HG03439 (cell line): Measurements from ENCODE around the gene RPS6KA4.

Experiments used
- ATAC-seq: cut with Tn5 transposase; IDR thresholded peaks from one replicate; pipeline ENCODE4 v1.9.1; 2021; ENCODE audit warnings: mild to moderate bottlenecking, moderate library complexity; ENCODE audit not compliant: unreplicated experiment

RPS6KA4 gene

DNA sequence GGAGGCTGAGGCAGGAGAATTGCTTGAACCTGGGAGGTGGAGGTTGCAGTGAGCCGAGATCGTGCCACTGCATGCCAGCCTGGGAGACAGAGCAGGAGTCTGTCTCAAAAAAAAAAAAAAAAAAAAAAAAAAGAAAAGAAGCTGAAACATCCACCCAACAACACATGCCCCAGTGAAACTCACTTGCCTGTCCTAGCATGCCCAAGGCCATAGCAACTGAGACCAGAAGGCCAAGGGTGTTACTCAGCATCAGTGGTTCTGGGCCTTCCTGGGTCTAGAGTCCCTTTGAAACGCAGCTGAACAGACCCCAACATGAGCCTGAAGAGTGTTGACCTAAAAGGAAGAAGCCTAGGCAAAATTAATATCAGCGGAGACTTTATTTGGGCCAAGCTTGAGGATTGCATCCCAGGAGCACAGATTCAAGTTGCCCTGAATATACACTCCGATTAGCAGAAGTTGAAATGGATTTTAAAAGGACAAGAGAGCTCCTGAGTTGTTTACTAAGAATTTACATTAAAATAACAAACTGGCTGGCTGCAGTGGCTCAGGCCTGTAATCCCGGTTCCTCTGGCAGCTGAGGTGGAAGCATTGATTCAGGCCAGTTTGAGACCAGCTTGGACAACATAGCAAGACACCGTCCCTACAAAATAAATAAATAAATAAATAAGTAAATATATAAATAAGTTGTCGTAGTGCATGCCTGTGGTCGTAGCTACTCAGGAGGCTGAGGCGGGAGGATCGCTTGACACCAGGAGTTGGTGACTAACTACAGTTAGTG is 34.1 kb upstream of the RPS6KA4 start:
- no peak for ATAC-seq

DNA sequence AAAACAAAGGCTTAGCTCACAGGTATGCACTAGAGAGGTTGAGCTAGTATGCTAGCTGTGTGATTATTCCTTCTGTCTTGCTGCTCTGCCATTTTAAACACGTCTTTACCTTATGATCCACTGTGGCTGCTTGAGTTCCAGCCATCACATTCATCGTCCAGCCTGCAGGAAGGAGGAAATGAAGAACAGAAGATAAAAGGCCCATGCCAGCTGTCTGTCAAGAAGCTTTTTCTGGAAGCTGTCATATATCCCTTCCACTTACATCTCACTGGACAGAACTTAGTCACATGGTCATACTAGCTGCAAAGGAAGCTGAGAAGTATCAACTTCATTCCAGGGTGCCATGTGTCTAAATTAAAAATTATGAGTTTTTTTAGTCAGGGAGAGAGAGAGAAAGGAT is 31.6 kb upstream of the RPS6KA4 start:
- no peak for ATAC-seq

- no peak for ATAC-seq
Measured at GRCh38 chr11:64327993-64328392, 31.0 kb upstream of the RPS6KA4 start.

- ATAC-seq: no peak
Measured at GRCh38 chr11:64330888-64331287, 28.1 kb upstream of the RPS6KA4 start.

DNA sequence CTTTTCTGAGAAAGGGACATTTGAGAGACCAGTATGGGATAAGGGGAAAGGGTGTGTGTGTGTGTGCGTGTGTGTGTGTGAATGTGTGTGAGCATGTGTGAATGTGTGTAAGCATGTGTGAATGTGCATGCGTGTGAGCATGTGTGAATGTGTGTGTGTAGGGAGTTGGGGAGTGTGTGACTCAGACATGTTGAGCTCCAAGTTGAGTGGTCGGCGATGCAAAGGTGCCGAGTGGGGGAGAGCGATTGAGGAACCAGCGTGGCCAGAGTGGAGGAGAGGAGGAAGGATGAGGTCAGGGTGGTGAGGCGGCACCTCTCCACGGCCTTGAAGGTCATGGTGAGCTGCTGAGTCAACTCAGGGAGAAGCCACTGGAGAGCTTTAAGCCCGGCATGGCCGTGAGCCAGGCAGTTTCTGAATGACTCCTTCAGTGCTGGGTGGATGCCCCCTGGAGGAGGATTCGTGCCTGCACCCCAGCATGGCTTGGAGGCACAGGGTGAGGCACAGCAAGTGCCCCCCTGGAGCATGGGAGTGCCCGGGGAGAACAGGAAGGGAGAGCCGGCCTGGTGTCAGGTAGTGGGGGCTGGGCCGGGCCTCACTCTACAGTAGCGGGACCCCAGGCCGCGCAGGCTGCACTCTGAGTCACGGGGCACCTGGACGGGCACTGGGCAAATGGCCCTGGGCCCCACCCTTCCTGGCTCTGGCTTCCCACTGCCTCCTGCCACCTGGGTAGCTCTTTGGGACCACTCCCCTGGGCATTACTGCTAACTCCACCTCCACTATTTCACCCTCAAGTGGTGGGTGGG is 27.2 kb upstream of the RPS6KA4 start:
- ATAC-seq: peak; percentile 51

GRCh38 chr11:64333556-64333955 is 25.4 kb upstream of the RPS6KA4 start:
- no peak for ATAC-seq

DNA sequence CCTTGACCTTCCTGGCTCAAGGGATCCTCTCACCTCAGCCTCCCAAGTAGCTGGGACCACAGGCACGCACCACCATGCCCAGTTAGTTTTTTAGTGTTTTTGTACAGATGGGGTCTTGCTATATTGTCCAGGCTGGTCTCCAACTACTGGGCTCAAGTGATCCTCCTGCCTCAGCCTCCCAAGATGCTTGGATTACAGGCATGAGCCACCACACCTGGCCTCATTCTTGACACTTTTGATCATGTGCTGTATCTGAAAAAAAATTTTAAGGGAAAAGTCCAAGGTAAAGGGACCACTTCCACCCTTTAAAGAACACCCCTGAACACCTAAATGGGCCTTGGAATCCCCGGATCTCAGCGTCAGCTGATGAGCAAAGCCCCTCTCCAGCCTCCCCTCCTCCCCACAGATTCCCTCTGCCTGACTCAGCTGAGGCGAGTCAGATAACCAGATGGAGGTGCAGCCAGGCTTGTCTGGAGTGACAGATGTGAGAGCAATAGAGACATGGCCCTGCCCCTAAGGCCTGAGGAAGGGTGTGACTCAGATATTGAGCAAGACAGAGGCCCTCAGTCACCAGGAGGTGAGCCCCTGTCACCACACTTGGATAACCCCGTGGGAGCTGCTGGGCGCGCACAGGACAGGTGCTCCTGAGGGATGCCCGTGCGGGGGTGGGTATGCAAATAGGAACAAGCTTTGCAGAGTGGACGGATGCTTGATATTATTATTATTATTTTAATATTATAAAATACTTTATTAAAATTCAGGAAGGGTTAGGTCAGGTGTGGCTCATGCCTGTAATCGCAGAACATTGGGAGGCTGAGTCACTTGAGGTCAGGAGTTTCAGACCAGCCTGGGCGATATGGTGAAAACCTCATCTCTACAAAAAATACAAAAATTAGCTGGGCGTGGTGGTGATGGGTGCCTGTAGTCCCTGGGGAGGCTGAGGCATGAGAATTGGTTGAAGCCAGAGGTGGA is 23.9 kb upstream of the RPS6KA4 start:
- ATAC-seq: peak; percentile 73

GRCh38 chr11:64337538-64338249 is 21.3 kb upstream of the RPS6KA4 start:
- no peak for ATAC-seq

GRCh38 chr11:64338716-64339115 is 20.2 kb upstream of the RPS6KA4 start:
- no peak for ATAC-seq

DNA sequence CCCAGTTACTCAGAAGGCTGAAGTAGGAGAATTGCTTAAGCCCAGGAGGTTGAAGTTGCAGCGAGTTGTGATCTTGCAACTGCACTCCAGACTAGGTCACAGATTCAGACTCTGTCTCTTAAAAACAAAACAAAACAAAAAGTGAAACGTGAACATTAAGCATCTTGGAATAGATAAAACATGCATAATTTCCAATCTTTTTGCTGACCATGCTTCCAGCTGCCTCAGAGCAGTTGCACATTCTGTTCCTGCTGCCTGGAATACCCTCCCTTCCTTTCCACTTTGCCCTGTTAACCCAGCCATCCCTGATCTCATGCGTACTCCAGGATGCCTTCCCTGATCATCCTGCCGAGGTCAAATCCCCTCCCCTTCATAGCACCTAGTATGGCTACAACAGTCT is 19.7 kb upstream of the RPS6KA4 start:
- no peak for ATAC-seq

DNA sequence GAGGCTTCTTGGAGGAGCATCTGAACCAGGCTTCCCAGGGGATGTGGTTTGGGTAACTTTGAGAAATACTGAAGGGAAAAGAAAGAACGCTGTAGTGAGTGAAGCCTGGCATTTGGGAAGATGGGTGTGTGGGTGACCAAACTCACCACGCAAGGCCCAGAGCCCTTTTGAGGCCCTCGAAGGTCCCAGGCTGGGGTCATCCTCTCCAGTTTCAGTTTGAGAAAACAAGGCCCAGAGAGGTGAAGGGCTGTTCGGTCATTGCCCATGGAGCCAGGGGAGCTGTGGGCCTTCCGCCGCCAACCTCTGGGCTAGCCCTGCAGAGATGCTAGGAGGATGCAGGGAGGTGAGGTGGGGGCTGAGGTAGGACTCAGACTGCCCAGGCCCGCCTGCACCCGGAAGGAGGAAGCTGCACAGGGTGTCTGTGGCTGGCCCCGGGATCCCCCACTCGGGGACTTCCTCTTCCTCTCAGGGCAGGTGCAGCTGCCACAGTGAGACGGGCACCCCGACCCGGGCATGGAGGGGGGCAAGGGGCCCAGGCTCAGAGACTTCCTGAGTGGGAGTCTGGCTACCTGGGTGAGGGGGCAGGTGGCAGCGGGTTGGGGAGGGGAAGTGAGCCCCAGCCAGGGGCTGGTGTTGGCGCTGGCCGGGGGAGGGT is 19.1 kb upstream of the RPS6KA4 start, which contains the start of gene CCDC88B:
Gene CCDC88B (plus strand): TSS at position 451 of the 655 bp plus-strand sequence. CDS start 63 bp downstream, at position 514.
- ATAC-seq: peak; percentile 38

DNA sequence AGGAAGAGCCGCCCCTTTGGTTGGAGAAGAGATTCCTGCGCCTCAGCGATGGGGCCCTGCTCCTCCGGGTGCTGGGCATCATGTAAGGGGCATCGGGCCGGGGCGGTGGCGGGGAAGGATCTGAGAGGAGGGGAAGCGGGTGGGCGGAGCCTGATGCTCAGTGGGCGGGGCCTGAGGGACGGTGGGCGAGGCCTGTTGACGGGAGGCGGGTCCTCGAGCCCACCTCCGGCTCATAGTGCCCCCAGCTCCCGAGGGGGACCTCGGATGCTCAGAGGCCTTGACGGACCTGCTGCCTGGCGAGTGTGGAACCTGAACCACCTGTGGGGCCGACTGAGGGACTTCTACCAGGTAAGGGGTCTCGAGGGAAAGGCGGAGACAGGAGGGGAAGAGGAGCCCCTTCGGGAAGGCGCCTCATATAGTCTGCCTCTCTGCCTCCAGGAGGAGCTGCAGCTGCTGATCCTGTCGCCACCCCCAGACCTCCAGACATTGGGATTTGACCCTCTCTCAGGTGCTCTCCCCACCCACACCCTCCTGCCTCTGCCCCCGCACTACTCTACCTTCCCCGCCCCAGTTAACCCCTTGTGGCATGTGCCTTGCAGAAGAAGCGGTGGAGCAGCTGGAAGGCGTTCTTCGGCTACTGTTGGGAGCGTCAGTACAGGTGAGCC is 18.2 kb upstream of the RPS6KA4 start:
- ATAC-seq: peak; percentile 35

GRCh38 chr11:64341429-64341828 is 17.5 kb upstream of the RPS6KA4 start:
- no peak for ATAC-seq

- peak; percentile 39 for ATAC-seq
Measured at GRCh38 chr11:64341851-64342791, 16.8 kb upstream of the RPS6KA4 start.

DNA sequence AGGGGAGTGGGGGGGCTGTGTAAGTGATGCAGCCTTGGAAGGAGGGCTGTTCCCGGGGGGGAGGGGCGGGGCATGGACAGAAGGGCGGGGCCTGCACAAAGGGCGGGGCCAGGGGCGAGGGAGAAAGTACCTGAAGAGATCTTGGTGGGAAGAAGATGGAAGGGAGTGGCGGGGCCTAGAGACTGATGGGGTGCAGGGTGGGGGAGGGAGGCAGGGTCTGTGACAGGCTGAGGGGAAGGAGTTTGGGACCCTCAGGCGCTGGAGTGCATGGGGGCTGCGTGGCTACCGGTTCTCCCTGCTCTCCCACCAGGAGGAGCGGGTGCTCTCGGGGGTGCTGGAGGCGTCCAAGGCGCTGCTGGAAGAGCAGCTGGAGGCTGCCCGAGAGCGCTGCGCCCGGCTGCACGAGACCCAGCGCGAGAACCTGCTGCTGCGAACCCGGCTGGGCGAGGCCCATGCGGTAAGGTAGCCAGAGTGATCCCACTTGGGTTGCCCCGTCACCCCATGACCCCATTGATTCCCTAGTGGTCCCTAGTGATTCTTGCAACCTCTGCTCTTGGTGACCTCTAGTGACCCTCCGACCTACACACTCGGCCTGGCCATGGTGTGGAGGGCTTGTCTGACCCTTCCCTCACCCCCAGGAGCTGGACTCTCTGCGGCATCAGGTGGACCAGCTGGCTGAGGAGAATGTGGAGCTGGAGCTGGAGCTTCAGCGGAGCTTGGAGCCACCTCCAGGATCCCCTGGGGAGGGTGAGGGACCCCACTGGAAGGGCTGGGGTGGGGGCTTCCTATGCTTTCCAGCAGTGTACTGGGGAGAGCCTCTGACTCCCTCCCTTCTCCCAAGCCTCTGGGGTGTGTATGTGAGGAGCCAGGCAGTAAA is 15.9 kb upstream of the RPS6KA4 start:
- no peak for ATAC-seq

GRCh38 chr11:64343767-64344559 is 15.0 kb upstream of the RPS6KA4 start:
- no peak for ATAC-seq
